Kidney epithelial cell (primary cell): ENCODE measurements around the gene CNTN3. TPM values are rescaled to one million over a fixed set of nuclear protein-coding genes. Genes with fewer than 3 reads are reported as not detected.

Experiments
- DNase-seq: peaks from one replicate; pipeline ENCODE4 v3.0.0-alpha.2; 2010; ENCODE audit warnings: low read depth
- H3K27me3 ChIP-seq: 2 replicates; pipeline ENCODE4 v1.6.0; 2011; ENCODE audit warnings: low read length; ENCODE audit not compliant: control insufficient read depth, insufficient read depth
- H3K36me3 ChIP-seq: 2 replicates; pipeline ENCODE4 v1.5.1; 2011; ENCODE audit warnings: low read length; ENCODE audit not compliant: control insufficient read depth, insufficient read depth
- H3K4me3 ChIP-seq: 2 replicates; pipeline ENCODE4 v1.5.1; 2011; ENCODE audit warnings: low read depth, mild to moderate bottlenecking, control low read depth, low read length
- total RNA-seq: library from RNA; depleted of rRNA; stranded (reverse); fragments of >200 nt; gene quantifications from 2 replicates; pipeline ENCODE4 v1.2.3, GENCODE V29; 2015
- TF ChIP-seq, protein P1 (sequence below): IDR thresholded peaks from 2 replicates; pipeline ENCODE4 v1.5.1; 2011; ENCODE audit warnings: mild to moderate bottlenecking, moderate library complexity, low read length, control low read depth, inconsistent platforms; ENCODE audit not compliant: insufficient read depth, poor library complexity, severe bottlenecking

CNTN3 gene
- total RNA-seq, 1 donor from 2014 or later: 2.0 TPM

DNA sequence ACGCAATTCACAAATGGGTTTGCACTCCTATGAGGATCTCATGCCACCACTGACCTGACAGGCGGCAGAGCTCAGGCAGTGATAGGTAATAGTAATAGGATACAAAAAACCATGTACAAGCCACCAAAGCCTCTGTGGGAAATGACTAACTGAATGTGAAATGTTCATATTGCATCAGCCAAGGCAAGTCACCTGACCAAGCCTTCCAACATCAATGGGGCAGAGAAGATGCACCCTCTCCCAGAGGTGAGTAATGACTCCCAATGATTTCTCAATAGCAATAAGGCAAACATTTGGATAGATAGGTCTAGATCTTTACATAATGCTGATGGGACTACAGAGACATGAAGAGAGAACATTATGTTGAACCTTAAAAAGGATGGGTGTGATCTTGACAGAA lies 14.9 kb downstream of the CNTN3 start:
- DNase-seq: no peak
- Histone ChIP-seq H3K27me3 (no peaks in the 10 kb centered on the region), H3K4me3 (no peak overlapping the region), H3K36me3 (no peaks in the 10 kb centered on the region)
- TF ChIP-seq, protein P1, sequence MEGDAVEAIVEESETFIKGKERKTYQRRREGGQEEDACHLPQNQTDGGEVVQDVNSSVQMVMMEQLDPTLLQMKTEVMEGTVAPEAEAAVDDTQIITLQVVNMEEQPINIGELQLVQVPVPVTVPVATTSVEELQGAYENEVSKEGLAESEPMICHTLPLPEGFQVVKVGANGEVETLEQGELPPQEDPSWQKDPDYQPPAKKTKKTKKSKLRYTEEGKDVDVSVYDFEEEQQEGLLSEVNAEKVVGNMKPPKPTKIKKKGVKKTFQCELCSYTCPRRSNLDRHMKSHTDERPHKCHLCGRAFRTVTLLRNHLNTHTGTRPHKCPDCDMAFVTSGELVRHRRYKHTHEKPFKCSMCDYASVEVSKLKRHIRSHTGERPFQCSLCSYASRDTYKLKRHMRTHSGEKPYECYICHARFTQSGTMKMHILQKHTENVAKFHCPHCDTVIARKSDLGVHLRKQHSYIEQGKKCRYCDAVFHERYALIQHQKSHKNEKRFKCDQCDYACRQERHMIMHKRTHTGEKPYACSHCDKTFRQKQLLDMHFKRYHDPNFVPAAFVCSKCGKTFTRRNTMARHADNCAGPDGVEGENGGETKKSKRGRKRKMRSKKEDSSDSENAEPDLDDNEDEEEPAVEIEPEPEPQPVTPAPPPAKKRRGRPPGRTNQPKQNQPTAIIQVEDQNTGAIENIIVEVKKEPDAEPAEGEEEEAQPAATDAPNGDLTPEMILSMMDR: no peak

DNA sequence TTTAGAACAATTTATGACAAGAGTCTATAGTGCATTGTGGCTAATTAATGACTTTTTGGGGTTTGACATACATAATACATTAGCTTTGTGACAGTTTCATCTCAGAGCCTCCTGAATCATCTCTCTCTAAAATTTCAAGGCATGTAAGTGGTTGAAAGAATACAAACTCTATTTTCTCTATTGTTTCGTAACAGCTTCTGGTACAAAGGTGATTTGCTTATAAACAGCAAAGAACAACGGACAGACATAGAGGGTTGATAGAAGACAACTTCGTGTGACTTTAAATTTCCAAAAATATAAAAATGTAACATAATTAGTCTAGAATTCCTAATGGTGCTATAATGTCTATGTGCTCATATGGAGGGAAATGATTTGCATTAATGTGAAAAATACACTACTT lies 21.3 kb downstream of the CNTN3 start:
- Histone ChIP-seq H3K36me3 (no peaks in the 10 kb centered on the region), H3K4me3 (no peak overlapping the region), H3K27me3 (no peaks in the 10 kb centered on the region)
- TF ChIP-seq, protein P1: no peak
- no peak for DNase-seq

DNA sequence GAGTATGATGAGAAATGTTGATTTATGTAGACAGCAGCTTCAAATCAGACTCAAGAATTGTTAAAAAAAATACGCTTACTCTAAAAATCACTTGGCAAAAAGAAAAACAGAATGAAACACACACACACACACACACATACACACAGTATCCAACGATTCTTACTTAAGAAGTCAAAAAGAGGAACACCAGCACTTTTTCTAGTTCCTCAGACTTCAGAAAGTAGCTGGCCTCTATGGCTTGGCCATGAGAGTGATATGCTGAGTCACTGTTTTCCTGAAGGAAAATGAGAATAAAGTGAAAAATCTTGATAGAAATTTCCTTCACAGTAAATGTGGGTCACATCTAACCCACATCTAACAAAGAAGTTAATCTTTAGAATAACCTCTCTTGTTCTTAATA lies 22.1 kb downstream of the CNTN3 start:
- TF ChIP-seq, protein P1: no peak
- Histone ChIP-seq H3K36me3 (no peaks in the 10 kb centered on the region), H3K27me3 (no peaks in the 10 kb centered on the region), H3K4me3 (no peak overlapping the region)
- DNase-seq: no peak

DNA sequence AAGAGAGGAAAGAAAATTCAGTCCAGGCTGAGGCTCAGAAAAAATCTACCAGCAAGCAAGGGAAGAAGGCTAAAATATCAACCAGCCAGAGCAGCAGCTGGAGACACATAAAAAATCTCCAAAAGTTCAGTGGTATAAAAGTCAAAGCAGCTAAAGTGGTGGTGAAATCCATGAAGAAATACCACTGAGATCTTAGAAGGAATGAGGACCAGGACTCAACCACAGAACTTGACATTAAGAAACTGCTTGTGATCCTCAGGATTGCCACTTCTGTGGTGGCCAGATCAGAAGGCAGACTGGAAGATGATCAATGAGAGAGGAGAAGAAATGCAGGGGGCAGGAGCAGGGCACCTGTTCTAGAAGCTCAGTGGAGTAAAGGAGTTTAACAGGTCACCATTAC lies 22.5 kb downstream of the CNTN3 start:
- TF ChIP-seq, protein P1: no peak
- no peak for DNase-seq
- H3K36me3 ChIP-seq: no peaks in the 10 kb centered on the region
- no peak overlapping the region for H3K4me3 ChIP-seq
- no peaks in the 10 kb centered on the region for H3K27me3 ChIP-seq

DNA sequence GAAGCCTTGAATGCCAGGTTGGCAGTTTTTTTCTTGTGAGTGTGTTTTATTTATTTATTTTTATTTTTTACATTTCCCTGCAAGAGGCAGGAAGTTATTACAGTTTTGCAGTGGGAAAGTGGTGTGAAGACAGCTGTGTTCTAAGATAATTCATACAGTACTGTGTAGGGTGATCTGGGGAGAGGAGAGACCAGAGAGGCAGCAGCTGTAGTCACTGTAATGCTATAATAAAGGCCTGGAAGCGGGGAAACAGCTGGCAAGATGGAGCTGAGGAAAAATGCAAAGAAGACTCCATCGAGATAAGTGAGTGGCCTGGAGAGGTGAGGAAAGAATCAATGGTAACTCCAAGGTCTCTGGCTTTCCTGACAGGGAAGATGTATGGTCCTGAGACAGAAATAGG lies 23.1 kb downstream of the CNTN3 start:
- DNase-seq: no peak
- Histone ChIP-seq H3K27me3 (no peaks in the 10 kb centered on the region), H3K4me3 (no peak overlapping the region), H3K36me3 (no peaks in the 10 kb centered on the region)
- TF ChIP-seq, protein P1: no peak

DNA sequence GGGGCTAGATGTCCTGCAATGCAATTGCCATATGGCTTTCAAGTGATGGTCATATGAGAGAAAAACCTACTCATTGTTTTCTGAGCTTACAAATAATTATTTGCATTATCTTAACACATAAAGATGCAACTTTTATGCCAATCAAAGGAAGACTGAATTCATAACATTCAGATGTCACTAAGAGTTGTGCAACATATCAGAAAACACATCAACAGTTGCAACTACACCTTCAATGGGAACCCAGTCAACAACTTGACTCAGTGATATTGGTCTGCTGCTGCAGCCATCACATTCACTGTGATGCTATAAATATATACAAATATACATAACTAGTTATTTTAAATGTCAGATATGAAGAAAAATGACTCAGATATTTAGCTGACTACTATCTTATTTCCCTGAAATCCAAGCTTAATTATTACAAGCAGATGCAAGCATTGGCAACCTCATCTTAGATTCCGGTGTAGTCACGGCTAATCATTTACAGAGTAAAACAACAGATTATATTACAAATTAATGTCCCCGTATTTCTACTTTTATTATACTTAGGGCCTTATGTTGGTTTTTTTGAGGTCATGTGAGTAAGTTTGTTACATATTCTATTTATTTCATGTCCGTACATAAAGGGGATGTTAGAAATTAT lies 23.7 kb downstream of the CNTN3 start:
- no peak overlapping the region for H3K4me3 ChIP-seq
- TF ChIP-seq, protein P1: no peak
- DNase-seq: no peak
- H3K27me3 ChIP-seq: no peaks in the 10 kb centered on the region
- H3K36me3 ChIP-seq: no peaks in the 10 kb centered on the region
